HepG2 (cell line): Measurements from ENCODE around the gene IQCE. TPM values are rescaled to one million over a fixed set of nuclear protein-coding genes. Genes with fewer than 3 reads are reported as not detected.

Experiments
- AGO2 ChIP-seq: fragments of 200-400 bp; formaldehyde crosslinking; optimal IDR thresholded peaks from 2 replicates; pipeline ENCODE3; 2017; ENCODE audit warnings: mild to moderate bottlenecking, low read depth, low read length, moderate library complexity
- BATF2 ChIP-seq: sonication (generic); formaldehyde crosslinking; IDR thresholded peaks from 2 replicates; pipeline ENCODE4 v1.8.0; 2022; ENCODE audit warnings: mild to moderate bottlenecking, missing genetic modification reagents, moderate library complexity
- CBX2 ChIP-seq, 2 experiments: fragments of 200-600 bp in 1 of 2; sonication (generic); formaldehyde crosslinking in 1 of 2; IDR thresholded peaks; 2 replicates each; pipeline versions ENCODE4 v1.7.0 to v1.8.1; 2018 to 2022; ENCODE audit warnings: low read depth in 2 of 2, low read length in 1 of 2, mild to moderate bottlenecking in 1 of 2, missing genetic modification reagents in 1 of 2
- GPN1 ChIP-seq: sonication (generic); formaldehyde crosslinking; IDR thresholded peaks from 2 replicates; pipeline ENCODE4 v1.5.1; 2020; ENCODE audit warnings: missing genetic modification reagents, borderline replicate concordance
- HNRNPL ChIP-seq: fragments of 200-400 bp; formaldehyde crosslinking; IDR thresholded peaks from 2 replicates; pipeline ENCODE4 v1.6.1; 2017; ENCODE audit warnings: mild to moderate bottlenecking, low read depth, low read length
- HOXA3 ChIP-seq: sonication (generic); formaldehyde crosslinking; IDR thresholded peaks from 2 replicates; pipeline ENCODE4 v1.5.0; 2020; ENCODE audit warnings: missing genetic modification reagents
- HOXA7 ChIP-seq: sonication (generic); formaldehyde crosslinking; IDR thresholded peaks from 2 replicates; pipeline ENCODE4 v1.8.1; 2022; ENCODE audit warnings: mild to moderate bottlenecking, missing genetic modification reagents, moderate library complexity
- KMT2A ChIP-seq: sonication (generic); formaldehyde crosslinking; IDR thresholded peaks from 2 replicates; pipeline ENCODE4 v1.4.0; 2020; ENCODE audit warnings: missing genetic modification reagents
- MED13 ChIP-seq: sonication (generic); formaldehyde crosslinking; IDR thresholded peaks from 2 replicates; pipeline ENCODE4 v1.5.0; 2020; ENCODE audit warnings: missing genetic modification reagents
- PHF21A ChIP-seq: sonication (generic); formaldehyde crosslinking; IDR thresholded peaks from 2 replicates; pipeline ENCODE4 v1.5.0; 2020; ENCODE audit warnings: mild to moderate bottlenecking, missing genetic modification reagents
- SIN3A ChIP-seq: IDR thresholded peaks from 2 replicates; pipeline ENCODE4 v1.6.1; 2011; ENCODE audit warnings: low read depth, mild to moderate bottlenecking, control low read depth, low read length, borderline replicate concordance
- ZBTB8A ChIP-seq: sonication (generic); formaldehyde crosslinking; IDR thresholded peaks from 2 replicates; pipeline ENCODE4 v1.4.0; 2020; ENCODE audit warnings: mild to moderate bottlenecking, low read depth, missing genetic modification reagents, borderline replicate concordance
- ZMYM4 ChIP-seq: sonication (generic); formaldehyde crosslinking; IDR thresholded peaks from 2 replicates; pipeline ENCODE4 v1.8.1; 2023; ENCODE audit warnings: mild to moderate bottlenecking, missing genetic modification reagents
- ZNF10 ChIP-seq: sonication (generic); formaldehyde crosslinking; IDR thresholded peaks from 2 replicates; pipeline ENCODE4 v1.4.0; 2020; ENCODE audit warnings: mild to moderate bottlenecking, low read depth, missing genetic modification reagents, borderline replicate concordance
- ZNF329 ChIP-seq: sonication (generic); formaldehyde crosslinking; IDR thresholded peaks from 2 replicates; pipeline ENCODE4 v1.9.0; 2021; ENCODE audit warnings: low read depth, mild to moderate bottlenecking, missing genetic modification reagents
- ZNF460 ChIP-seq: sonication (generic); formaldehyde crosslinking; IDR thresholded peaks from 2 replicates; pipeline ENCODE4 v1.5.1; 2020; ENCODE audit warnings: missing genetic modification reagents, mild to moderate bottlenecking, borderline replicate concordance
- ZNF747 ChIP-seq: sonication (generic); formaldehyde crosslinking; IDR thresholded peaks from 2 replicates; pipeline ENCODE4 v1.8.1; 2023; ENCODE audit warnings: missing genetic modification reagents, mild to moderate bottlenecking, borderline replicate concordance
- ZNF788 ChIP-seq: sonication (generic); formaldehyde crosslinking; IDR thresholded peaks from 2 replicates; pipeline ENCODE4 v1.5.0; 2020; ENCODE audit warnings: mild to moderate bottlenecking, missing genetic modification reagents, borderline replicate concordance
- polyA plus RNA-seq, 8 experiments: library from polyadenylated mRNA; depleted of rRNA in 3 of 8; stranded (reverse) in 7 of 8; unstranded in 1 of 8; fragments of >200 nt; fragmentation: Illumina TruSeq in 4 of 8; extraction: Trizol in 4 of 8; gene quantifications; 2 replicates each; pipeline versions ENCODE4 v1.2.1 to v1.2.3, GENCODE V29; 2011 to 2016; ENCODE audit warnings: low read depth in 4 of 8, missing spikeins in 1 of 8, mixed read lengths in 1 of 8; ENCODE audit not compliant: insufficient read depth in 1 of 8
- total RNA-seq, 5 experiments: library from RNA; depleted of rRNA; stranded (reverse); fragments of >200 nt; fragmentation: Illumina TruSeq; extraction: Trizol; gene quantifications; 2 replicates each; pipeline ENCODE4 v1.2.3, GENCODE V29; 2016; ENCODE audit warnings: low read depth in 1 of 5
- TF ChIP-seq, protein P1 (sequence below): IDR thresholded peaks from 2 replicates; pipeline ENCODE4 v1.6.1; 2016; ENCODE audit warnings: low read depth, borderline replicate concordance
- TF ChIP-seq, protein P2 (sequence below): sonication (generic); formaldehyde crosslinking; IDR thresholded peaks from 2 replicates; pipeline ENCODE4 v1.5.0; 2020; ENCODE audit warnings: mild to moderate bottlenecking, missing genetic modification reagents, borderline replicate concordance
- TF ChIP-seq, protein P3 (sequence below): sonication (generic); formaldehyde crosslinking; IDR thresholded peaks from 2 replicates; pipeline ENCODE4 v1.5.1; 2020; ENCODE audit warnings: mild to moderate bottlenecking, missing genetic modification reagents, moderate library complexity

The IQCE gene
- total and polyA plus RNA-seq, 2 of the 13 experiments (the other 11 are each of a cell fraction or from before 2014, with no cell fraction given): 1.5 to 2.5 TPM

- no peak for TF ChIP-seq HOXA3
- TF ChIP-seq BATF2: no peak
- TF ChIP-seq ZNF788 (CRISPR knock-in tag): 0 out of 2 replicates have a peak, but pooled peaks have one; percentile 19
- peak; percentile 37 for TF ChIP-seq AGO2
- no peak for TF ChIP-seq MED13 (CRISPR knock-in tag)
- no peak for TF ChIP-seq HOXA7 (CRISPR knock-in tag)
- TF ChIP-seq, protein P1, sequence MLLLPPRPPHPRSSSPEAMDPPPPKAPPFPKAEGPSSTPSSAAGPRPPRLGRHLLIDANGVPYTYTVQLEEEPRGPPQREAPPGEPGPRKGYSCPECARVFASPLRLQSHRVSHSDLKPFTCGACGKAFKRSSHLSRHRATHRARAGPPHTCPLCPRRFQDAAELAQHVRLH (CRISPR knock-in tag): no peak
- TF ChIP-seq SIN3A: no peak
- 0 out of 2 replicates have a peak, but pooled peaks have one; percentile 11 for TF ChIP-seq HNRNPL
- TF ChIP-seq CBX2 (IDR thresholded peaks at IDR 0.05; ENCODE audit: low read depth, low read length): no peak
- TF ChIP-seq CBX2 (CRISPR knock-in tag; IDR thresholded peaks at IDR 0.05; ENCODE audit: low read depth): no peak
- TF ChIP-seq ZNF329 (CRISPR knock-in tag): no peak
- TF ChIP-seq, protein P2, sequence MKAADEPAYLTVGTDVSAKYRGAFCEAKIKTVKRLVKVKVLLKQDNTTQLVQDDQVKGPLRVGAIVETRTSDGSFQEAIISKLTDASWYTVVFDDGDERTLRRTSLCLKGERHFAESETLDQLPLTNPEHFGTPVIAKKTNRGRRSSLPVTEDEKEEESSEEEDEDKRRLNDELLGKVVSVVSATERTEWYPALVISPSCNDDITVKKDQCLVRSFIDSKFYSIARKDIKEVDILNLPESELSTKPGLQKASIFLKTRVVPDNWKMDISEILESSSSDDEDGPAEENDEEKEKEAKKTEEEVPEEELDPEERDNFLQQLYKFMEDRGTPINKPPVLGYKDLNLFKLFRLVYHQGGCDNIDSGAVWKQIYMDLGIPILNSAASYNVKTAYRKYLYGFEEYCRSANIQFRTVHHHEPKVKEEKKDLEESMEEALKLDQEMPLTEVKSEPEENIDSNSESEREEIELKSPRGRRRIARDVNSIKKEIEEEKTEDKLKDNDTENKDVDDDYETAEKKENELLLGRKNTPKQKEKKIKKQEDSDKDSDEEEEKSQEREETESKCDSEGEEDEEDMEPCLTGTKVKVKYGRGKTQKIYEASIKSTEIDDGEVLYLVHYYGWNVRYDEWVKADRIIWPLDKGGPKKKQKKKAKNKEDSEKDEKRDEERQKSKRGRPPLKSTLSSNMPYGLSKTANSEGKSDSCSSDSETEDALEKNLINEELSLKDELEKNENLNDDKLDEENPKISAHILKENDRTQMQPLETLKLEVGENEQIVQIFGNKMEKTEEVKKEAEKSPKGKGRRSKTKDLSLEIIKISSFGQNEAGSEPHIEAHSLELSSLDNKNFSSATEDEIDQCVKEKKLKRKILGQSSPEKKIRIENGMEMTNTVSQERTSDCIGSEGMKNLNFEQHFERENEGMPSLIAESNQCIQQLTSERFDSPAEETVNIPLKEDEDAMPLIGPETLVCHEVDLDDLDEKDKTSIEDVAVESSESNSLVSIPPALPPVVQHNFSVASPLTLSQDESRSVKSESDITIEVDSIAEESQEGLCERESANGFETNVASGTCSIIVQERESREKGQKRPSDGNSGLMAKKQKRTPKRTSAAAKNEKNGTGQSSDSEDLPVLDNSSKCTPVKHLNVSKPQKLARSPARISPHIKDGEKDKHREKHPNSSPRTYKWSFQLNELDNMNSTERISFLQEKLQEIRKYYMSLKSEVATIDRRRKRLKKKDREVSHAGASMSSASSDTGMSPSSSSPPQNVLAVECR (CRISPR knock-in tag): 0 out of 2 replicates have a peak, but pooled peaks have one; percentile 4
- no peak for TF ChIP-seq ZBTB8A (CRISPR knock-in tag)
- TF ChIP-seq, protein P3, sequence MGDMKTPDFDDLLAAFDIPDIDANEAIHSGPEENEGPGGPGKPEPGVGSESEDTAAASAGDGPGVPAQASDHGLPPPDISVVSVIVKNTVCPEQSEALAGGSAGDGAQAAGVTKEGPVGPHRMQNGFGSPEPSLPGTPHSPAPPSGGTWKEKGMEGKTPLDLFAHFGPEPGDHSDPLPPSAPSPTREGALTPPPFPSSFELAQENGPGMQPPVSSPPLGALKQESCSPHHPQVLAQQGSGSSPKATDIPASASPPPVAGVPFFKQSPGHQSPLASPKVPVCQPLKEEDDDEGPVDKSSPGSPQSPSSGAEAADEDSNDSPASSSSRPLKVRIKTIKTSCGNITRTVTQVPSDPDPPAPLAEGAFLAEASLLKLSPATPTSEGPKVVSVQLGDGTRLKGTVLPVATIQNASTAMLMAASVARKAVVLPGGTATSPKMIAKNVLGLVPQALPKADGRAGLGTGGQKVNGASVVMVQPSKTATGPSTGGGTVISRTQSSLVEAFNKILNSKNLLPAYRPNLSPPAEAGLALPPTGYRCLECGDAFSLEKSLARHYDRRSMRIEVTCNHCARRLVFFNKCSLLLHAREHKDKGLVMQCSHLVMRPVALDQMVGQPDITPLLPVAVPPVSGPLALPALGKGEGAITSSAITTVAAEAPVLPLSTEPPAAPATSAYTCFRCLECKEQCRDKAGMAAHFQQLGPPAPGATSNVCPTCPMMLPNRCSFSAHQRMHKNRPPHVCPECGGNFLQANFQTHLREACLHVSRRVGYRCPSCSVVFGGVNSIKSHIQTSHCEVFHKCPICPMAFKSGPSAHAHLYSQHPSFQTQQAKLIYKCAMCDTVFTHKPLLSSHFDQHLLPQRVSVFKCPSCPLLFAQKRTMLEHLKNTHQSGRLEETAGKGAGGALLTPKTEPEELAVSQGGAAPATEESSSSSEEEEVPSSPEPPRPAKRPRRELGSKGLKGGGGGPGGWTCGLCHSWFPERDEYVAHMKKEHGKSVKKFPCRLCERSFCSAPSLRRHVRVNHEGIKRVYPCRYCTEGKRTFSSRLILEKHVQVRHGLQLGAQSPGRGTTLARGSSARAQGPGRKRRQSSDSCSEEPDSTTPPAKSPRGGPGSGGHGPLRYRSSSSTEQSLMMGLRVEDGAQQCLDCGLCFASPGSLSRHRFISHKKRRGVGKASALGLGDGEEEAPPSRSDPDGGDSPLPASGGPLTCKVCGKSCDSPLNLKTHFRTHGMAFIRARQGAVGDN (CRISPR knock-in tag): peak; percentile 50
- TF ChIP-seq ZNF10 (CRISPR knock-in tag): no peak
- no peak for TF ChIP-seq ZMYM4 (CRISPR knock-in tag)
- TF ChIP-seq GPN1 (CRISPR knock-in tag): no peak
- no peak for TF ChIP-seq ZNF460
- no peak for TF ChIP-seq PHF21A
- no peak for TF ChIP-seq ZNF747 (CRISPR knock-in tag)
- TF ChIP-seq KMT2A (CRISPR knock-in tag): no peak; the same call in 1 of the 2 replicates
Measured at GRCh38 chr7:2554661-2555111, 4.1 kb upstream of the IQCE start (continued).
